Neural crest cell (in vitro differentiated cells): Measurements from ENCODE around the gene CD22. TPM values are rescaled to one million over a fixed set of nuclear protein-coding genes. Genes with fewer than 3 reads are reported as not detected.

Source experiments
- DNase-seq: peaks from one replicate; pipeline ENCODE4 v3.0.0; 2021; ENCODE audit warnings: low read depth, mixed read lengths, low spot score
- H3K27ac Mint-ChIP-seq: one replicate; pipeline ENCODE4 v1.8.0; 2021; ENCODE audit warnings: mild to moderate bottlenecking, mixed read lengths; ENCODE audit not compliant: unreplicated experiment
- H3K27me3 Mint-ChIP-seq: 2 replicates; pipeline ENCODE4 v1.8.0; 2021; ENCODE audit warnings: low read depth, mild to moderate bottlenecking, mixed read lengths
- H3K36me3 Mint-ChIP-seq: 2 replicates; pipeline ENCODE4 v1.8.0; 2021; ENCODE audit warnings: low read depth, mild to moderate bottlenecking, mixed read lengths
- H3K4me1 Mint-ChIP-seq: 2 replicates; pipeline ENCODE4 v1.8.0; 2021; ENCODE audit warnings: mixed read lengths
- H3K4me3 Mint-ChIP-seq: one replicate; pipeline ENCODE4 v1.8.0; 2021; ENCODE audit warnings: mild to moderate bottlenecking, mixed read lengths
- H3K9me3 Mint-ChIP-seq: 2 replicates; pipeline ENCODE4 v1.8.0; 2021; ENCODE audit warnings: mixed read lengths
- CTCF ChIP-seq: fragments of 200-600 bp; sonication (generic); conservative IDR thresholded peaks from 2 replicates; pipeline ENCODE4 v1.5.0; 2021; ENCODE audit warnings: antibody characterized with exemption, mild to moderate bottlenecking
- total RNA-seq: library from RNA; stranded (reverse); gene quantifications from 2 replicates; pipeline ENCODE4 v1.2.1, GENCODE V29; 2021

Gene CD22
- total RNA-seq, 1 donor from 2014 or later: not detected

- no peaks in the 10 kb centered on the region for H3K9me3 Mint-ChIP-seq
- no peak for DNase-seq
- TF ChIP-seq CTCF: no peak
- no peak overlapping the region for H3K4me3 Mint-ChIP-seq
- no peaks in the 10 kb centered on the region for H3K4me1 Mint-ChIP-seq
- H3K27me3 Mint-ChIP-seq: peaks cover 44% of the 10 kb centered on the region
- H3K27ac Mint-ChIP-seq: no peak overlapping the region
- no peaks in the 10 kb centered on the region for H3K36me3 Mint-ChIP-seq
Measured at GRCh38 chr19:35344511-35345031, 15.6 kb downstream of the CD22 start.

GRCh38 chr19:35345671-35346111, 16.7 kb downstream of the CD22 start:
- Mint-ChIP-seq H3K9me3 (no peaks in the 10 kb centered on the region), H3K27ac (peak overlapping the region; percentile 47), H3K4me3 (no peak overlapping the region), H3K27me3 (peaks cover 46% of the 10 kb centered on the region), H3K4me1 (no peaks in the 10 kb centered on the region), H3K36me3 (no peaks in the 10 kb centered on the region)
- DNase-seq: no peak
- TF ChIP-seq CTCF: no peak

- Mint-ChIP-seq H3K27ac (no peak overlapping the region), H3K27me3 (peaks cover 46% of the 10 kb centered on the region), H3K36me3 (no peaks in the 10 kb centered on the region), H3K4me3 (no peak overlapping the region), H3K4me1 (no peaks in the 10 kb centered on the region), H3K9me3 (no peaks in the 10 kb centered on the region)
- no peak for DNase-seq
- no peak for TF ChIP-seq CTCF
Measured at GRCh38 chr19:35346193-35347052, 17.4 kb downstream of the CD22 start.

- H3K9me3 Mint-ChIP-seq: no peaks in the 10 kb centered on the region
- TF ChIP-seq CTCF: no peak
- H3K4me3 Mint-ChIP-seq: no peak within 1 kb of the TSS
- H3K36me3 Mint-ChIP-seq: no peaks in the 10 kb centered on the region
- no peaks in the 10 kb centered on the region for H3K4me1 Mint-ChIP-seq
- DNase-seq: no peak
- H3K27me3 Mint-ChIP-seq: peaks cover 41% of the 10 kb centered on the region
- no peak within 1 kb of the TSS for H3K27ac Mint-ChIP-seq
Measured at GRCh38 chr19:35347171-35347929, 18.4 kb downstream of the CD22 start, which contains the start of gene FFAR1. Gene FFAR1, plus strand, starts transcription at chr19:35347902. Its CDS starts 3,650 bp downstream, at chr19:35351552.

- no peak for DNase-seq
- Mint-ChIP-seq H3K27me3 (peaks cover 44% of the 10 kb centered on the region), H3K9me3 (no peaks in the 10 kb centered on the region), H3K36me3 (no peaks in the 10 kb centered on the region), H3K4me1 (no peaks in the 10 kb centered on the region), H3K4me3 (no peak overlapping the region), H3K27ac (no peak overlapping the region)
- no peak for TF ChIP-seq CTCF
Measured at GRCh38 chr19:35347930-35348298, 18.9 kb downstream of the CD22 start.
